HEK293T (cell line): ENCODE measurements around the gene MS4A4E.

Experiments used
- ARNT ChIP-seq: fragments of 450-650 bp; IDR thresholded peaks from 2 replicates; pipeline ENCODE4 v1.6.1; 2017; ENCODE audit warnings: mild to moderate bottlenecking
- BHLHE40 ChIP-seq: fragments of 450-650 bp; IDR thresholded peaks from 2 replicates; pipeline ENCODE4 v1.6.1; 2016; ENCODE audit warnings: mild to moderate bottlenecking, moderate library complexity, borderline replicate concordance
- ELF4 ChIP-seq: fragments of 450-650 bp; IDR thresholded peaks from 2 replicates; pipeline ENCODE4 v1.6.1; 2017; ENCODE audit warnings: antibody characterized with exemption
- FOXA1 ChIP-seq: fragments of 450-650 bp; IDR thresholded peaks from 2 replicates; pipeline ENCODE4 v1.6.1; 2016; ENCODE audit warnings: mild to moderate bottlenecking
- FOXK2 ChIP-seq: fragments of 450-650 bp; IDR thresholded peaks from 2 replicates; pipeline ENCODE4 v1.6.1; 2016; ENCODE audit warnings: mild to moderate bottlenecking
- FOXM1 ChIP-seq: fragments of 450-650 bp; IDR thresholded peaks from 2 replicates; pipeline ENCODE4 v1.6.1; 2017; ENCODE audit warnings: mild to moderate bottlenecking, borderline replicate concordance
- LEF1 ChIP-seq: fragments of 450-650 bp; IDR thresholded peaks from 2 replicates; pipeline ENCODE4 v1.6.1; 2017; ENCODE audit warnings: mild to moderate bottlenecking, borderline replicate concordance
- NFRKB ChIP-seq: fragments of 450-650 bp; IDR thresholded peaks from 2 replicates; pipeline ENCODE4 v1.6.1; 2016; ENCODE audit warnings: mild to moderate bottlenecking, moderate library complexity
- SP1 ChIP-seq: fragments of 450-650 bp; IDR thresholded peaks from 2 replicates; pipeline ENCODE4 v1.6.1; 2017
- SUZ12 ChIP-seq: fragments of 450-650 bp; IDR thresholded peaks from 2 replicates; pipeline ENCODE4 v1.6.1; 2016; ENCODE audit warnings: mild to moderate bottlenecking
- TARDBP ChIP-seq: fragments of 450-650 bp; IDR thresholded peaks from 2 replicates; pipeline ENCODE4 v1.6.1; 2016
- TF ChIP-seq, protein P1 (sequence below): fragments of 450-650 bp; IDR thresholded peaks from 2 replicates; pipeline ENCODE4 v1.6.1; 2016

DNA sequence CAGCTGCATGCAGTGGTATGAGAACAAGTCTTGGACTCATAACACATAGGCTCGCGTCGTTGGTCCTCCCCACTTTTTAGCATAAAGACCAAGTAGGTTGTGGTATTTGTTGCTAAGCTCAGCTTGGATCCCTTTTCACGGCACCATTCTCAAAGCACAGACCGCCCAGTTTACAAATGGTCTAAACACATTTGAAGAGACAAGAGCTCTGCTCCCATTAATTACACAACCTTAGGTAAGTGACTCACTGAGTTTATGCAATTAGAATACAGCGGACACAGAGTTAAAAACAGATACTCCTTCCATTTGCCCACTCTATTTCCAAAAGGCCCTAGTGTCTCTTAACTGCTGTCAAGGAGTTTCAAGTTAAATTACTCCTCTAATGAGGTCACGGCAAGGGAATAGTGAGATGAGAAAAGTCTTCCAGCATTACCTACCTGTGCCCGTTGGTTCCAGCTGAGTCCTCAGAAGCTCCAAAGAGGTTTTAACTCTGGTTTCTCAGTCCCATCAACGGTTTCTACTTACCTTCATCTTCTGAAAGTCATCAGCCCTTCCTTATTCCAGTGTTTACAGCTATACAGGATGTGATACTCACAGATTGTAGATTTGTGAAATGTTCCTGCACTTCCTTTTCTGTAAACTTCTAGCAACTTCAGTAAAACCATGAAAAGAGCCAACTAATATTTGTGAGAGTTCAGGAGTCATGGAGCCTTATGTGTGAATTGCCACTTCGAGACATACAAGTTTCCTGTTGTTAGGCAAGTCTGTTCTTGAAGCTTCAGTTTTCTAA is 60.2 kb downstream of the MS4A4E start, which contains the start of gene MS4A6A:
- TF ChIP-seq FOXM1 (no peak), LEF1 (no peak), ELF4 (no peak), TARDBP (no peak), FOXK2 (no peak), BHLHE40 (no peak), SUZ12 (no peak), ARNT (no peak), NFRKB (no peak), FOXA1 (no peak), SP1 (no peak)
- TF ChIP-seq, protein P1, sequence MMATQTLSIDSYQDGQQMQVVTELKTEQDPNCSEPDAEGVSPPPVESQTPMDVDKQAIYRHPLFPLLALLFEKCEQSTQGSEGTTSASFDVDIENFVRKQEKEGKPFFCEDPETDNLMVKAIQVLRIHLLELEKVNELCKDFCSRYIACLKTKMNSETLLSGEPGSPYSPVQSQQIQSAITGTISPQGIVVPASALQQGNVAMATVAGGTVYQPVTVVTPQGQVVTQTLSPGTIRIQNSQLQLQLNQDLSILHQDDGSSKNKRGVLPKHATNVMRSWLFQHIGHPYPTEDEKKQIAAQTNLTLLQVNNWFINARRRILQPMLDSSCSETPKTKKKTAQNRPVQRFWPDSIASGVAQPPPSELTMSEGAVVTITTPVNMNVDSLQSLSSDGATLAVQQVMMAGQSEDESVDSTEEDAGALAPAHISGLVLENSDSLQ = no peak
